SK-N-MC (cell line): ENCODE results near the gene SOS1.

ENCODE experiments used
- DNase-seq: peaks from one replicate; pipeline ENCODE4 v3.0.0-alpha.2; 2011; ENCODE audit warnings: low read depth, low spot score
- H3K27ac ChIP-seq: fragments of 200-600 bp; sonication (generic); 2 replicates; pipeline ENCODE4 v1.5.1; 2016; ENCODE audit warnings: mixed run types
- H3K36me3 ChIP-seq: fragments of 200-600 bp; sonication (generic); 2 replicates; pipeline ENCODE4 v1.6.1; 2017; ENCODE audit warnings: antibody characterized with exemption, low read length, mixed read lengths; ENCODE audit not compliant: insufficient read depth
- H3K4me3 ChIP-seq: fragments of 200-600 bp; sonication (generic); 2 replicates; pipeline ENCODE4 v1.5.1; 2016
- H3K9ac ChIP-seq: fragments of 200-600 bp; sonication (generic); 2 replicates; pipeline ENCODE4 v1.8.0; 2017; ENCODE audit warnings: mixed run types, mixed read lengths; ENCODE audit not compliant: insufficient read length
- H3K9me3 ChIP-seq: fragments of 200-600 bp; sonication (generic); 2 replicates; pipeline ENCODE4 v1.6.1; 2017; ENCODE audit warnings: low read depth, mild to moderate bottlenecking, antibody characterized with exemption, low read length, moderate library complexity, mixed read lengths
- EZH2 ChIP-seq: fragments of 200-600 bp; sonication (generic); IDR thresholded peaks from one replicate; pipeline ENCODE4 v1.6.1; 2017; ENCODE audit warnings: antibody characterized with exemption
- FOXP2 ChIP-seq: optimal IDR thresholded peaks from 2 replicates; pipeline ENCODE3; 2011; ENCODE audit warnings: mild to moderate bottlenecking, moderate library complexity; ENCODE audit not compliant: insufficient read depth; ENCODE audit errors: extremely low read length, control extremely low read depth
- POLR2AphosphoS5 ChIP-seq: IDR thresholded peaks from 2 replicates; pipeline ENCODE4 v1.6.1; 2012; ENCODE audit warnings: mild to moderate bottlenecking, low read depth, low read length, borderline replicate concordance

The SOS1 gene

GRCh38 chr2:38971377-38971776 lies 149.5 kb downstream of the SOS1 start:
- no peak overlapping the region for H3K4me3 ChIP-seq
- no peak for DNase-seq
- H3K36me3 ChIP-seq = no peaks in the 10 kb centered on the region
- no peaks in the 10 kb centered on the region for H3K9me3 ChIP-seq
- no peak overlapping the region for H3K27ac ChIP-seq
- no peak for TF ChIP-seq POLR2AphosphoS5
- no peak for TF ChIP-seq EZH2
- TF ChIP-seq FOXP2 = no peak
- H3K9ac ChIP-seq = no peak overlapping the region

GRCh38 chr2:38968021-38968420 lies 152.8 kb downstream of the SOS1 start:
- no peaks in the 10 kb centered on the region for H3K36me3 ChIP-seq
- no peak overlapping the region for H3K4me3 ChIP-seq
- no peak overlapping the region for H3K9ac ChIP-seq
- H3K9me3 ChIP-seq = no peaks in the 10 kb centered on the region
- no peak for DNase-seq
- TF ChIP-seq EZH2 = no peak
- no peak for TF ChIP-seq FOXP2
- no peak for TF ChIP-seq POLR2AphosphoS5
- no peak overlapping the region for H3K27ac ChIP-seq

- no peak for DNase-seq
- Histone ChIP-seq H3K27ac (no peak overlapping the region), H3K36me3 (no peaks in the 10 kb centered on the region), H3K4me3 (no peak overlapping the region), H3K9ac (no peak overlapping the region), H3K9me3 (no peaks in the 10 kb centered on the region)
- TF ChIP-seq EZH2 (no peak), FOXP2 (no peak), POLR2AphosphoS5 (no peak)
These were observed 154.2 kb downstream of the SOS1 start for GRCh38 chr2:38966678-38967077.

- Histone ChIP-seq H3K9ac (no peak overlapping the region), H3K27ac (no peak overlapping the region), H3K9me3 (no peaks in the 10 kb centered on the region), H3K36me3 (no peaks in the 10 kb centered on the region), H3K4me3 (no peak overlapping the region)
- TF ChIP-seq POLR2AphosphoS5 = no peak
- TF ChIP-seq FOXP2 = no peak
- TF ChIP-seq EZH2 = no peak
- no peak for DNase-seq
These were observed 154.8 kb downstream of the SOS1 start for GRCh38 chr2:38966006-38966405.

GRCh38 chr2:38960609-38961320 lies 160.1 kb downstream of the SOS1 start:
- H3K27ac ChIP-seq = no peak overlapping the region
- no peaks in the 10 kb centered on the region for H3K9me3 ChIP-seq
- H3K36me3 ChIP-seq = no peaks in the 10 kb centered on the region
- TF ChIP-seq EZH2 (no peak), FOXP2 (no peak), POLR2AphosphoS5 (no peak)
- H3K4me3 ChIP-seq = no peak overlapping the region
- no peak overlapping the region for H3K9ac ChIP-seq
- DNase-seq = no peak

- Histone ChIP-seq H3K9ac (no peak overlapping the region), H3K9me3 (no peaks in the 10 kb centered on the region), H3K27ac (no peak overlapping the region), H3K36me3 (no peaks in the 10 kb centered on the region), H3K4me3 (no peak overlapping the region)
- DNase-seq = no peak
- TF ChIP-seq FOXP2 (no peak), EZH2 (no peak), POLR2AphosphoS5 (no peak)
These were observed 160.8 kb downstream of the SOS1 start for GRCh38 chr2:38959938-38960608.

GRCh38 chr2:38959466-38959865 lies 161.4 kb downstream of the SOS1 start:
- no peak for DNase-seq
- TF ChIP-seq POLR2AphosphoS5 (no peak), EZH2 (no peak), FOXP2 (no peak)
- no peaks in the 10 kb centered on the region for H3K36me3 ChIP-seq
- H3K4me3 ChIP-seq = no peak overlapping the region
- H3K9me3 ChIP-seq = no peaks in the 10 kb centered on the region
- no peak overlapping the region for H3K27ac ChIP-seq
- H3K9ac ChIP-seq = no peak overlapping the region

- no peaks in the 10 kb centered on the region for H3K36me3 ChIP-seq
- no peak overlapping the region for H3K4me3 ChIP-seq
- TF ChIP-seq POLR2AphosphoS5 (no peak), FOXP2 (no peak), EZH2 (no peak)
- no peak overlapping the region for H3K9ac ChIP-seq
- H3K9me3 ChIP-seq = no peaks in the 10 kb centered on the region
- no peak overlapping the region for H3K27ac ChIP-seq
- DNase-seq = no peak
These were observed 162.9 kb downstream of the SOS1 start for GRCh38 chr2:38957972-38958371.

GRCh38 chr2:38951766-38952165 lies 169.1 kb downstream of the SOS1 start:
- Histone ChIP-seq H3K4me3 (no peak overlapping the region), H3K9ac (no peak overlapping the region), H3K36me3 (no peaks in the 10 kb centered on the region), H3K27ac (no peak overlapping the region), H3K9me3 (no peaks in the 10 kb centered on the region)
- DNase-seq = no peak
- TF ChIP-seq EZH2 (no peak), FOXP2 (no peak)
